ENCODE data around the gene SMYD2.

DNA sequence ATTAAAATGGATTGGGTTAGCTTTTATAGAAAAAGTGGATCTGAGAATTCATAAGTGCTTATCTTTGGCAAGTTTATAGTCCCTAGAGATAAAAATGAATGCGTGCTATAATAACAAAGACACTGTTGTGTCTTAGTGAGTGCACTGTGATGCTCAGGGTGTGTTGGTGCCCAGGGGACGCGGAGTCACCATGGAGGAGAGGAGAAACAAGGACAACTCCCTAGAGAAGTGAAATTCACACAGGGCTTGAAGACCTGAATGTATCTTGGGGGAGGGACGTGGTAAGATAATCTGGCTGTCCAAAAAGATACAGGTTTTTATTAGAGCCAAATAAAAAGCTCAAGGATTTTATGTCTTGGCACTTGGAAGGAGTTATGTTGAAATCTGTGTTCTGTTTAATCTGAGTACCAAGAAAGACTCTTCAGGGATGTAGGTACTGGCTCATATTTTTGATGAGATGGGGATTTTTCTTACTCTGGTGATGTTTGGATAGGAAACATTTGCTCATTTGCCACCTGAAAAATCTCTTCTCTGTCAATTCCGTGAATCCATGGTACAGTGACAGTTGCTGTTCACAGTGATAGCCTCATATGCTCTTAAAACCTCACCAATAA is 9.6 kb downstream of the SMYD2 start:
- TF ChIP-seq POLR2A (IDR thresholded peaks at IDR 0.05): no peak
- TF ChIP-seq, protein P1, sequence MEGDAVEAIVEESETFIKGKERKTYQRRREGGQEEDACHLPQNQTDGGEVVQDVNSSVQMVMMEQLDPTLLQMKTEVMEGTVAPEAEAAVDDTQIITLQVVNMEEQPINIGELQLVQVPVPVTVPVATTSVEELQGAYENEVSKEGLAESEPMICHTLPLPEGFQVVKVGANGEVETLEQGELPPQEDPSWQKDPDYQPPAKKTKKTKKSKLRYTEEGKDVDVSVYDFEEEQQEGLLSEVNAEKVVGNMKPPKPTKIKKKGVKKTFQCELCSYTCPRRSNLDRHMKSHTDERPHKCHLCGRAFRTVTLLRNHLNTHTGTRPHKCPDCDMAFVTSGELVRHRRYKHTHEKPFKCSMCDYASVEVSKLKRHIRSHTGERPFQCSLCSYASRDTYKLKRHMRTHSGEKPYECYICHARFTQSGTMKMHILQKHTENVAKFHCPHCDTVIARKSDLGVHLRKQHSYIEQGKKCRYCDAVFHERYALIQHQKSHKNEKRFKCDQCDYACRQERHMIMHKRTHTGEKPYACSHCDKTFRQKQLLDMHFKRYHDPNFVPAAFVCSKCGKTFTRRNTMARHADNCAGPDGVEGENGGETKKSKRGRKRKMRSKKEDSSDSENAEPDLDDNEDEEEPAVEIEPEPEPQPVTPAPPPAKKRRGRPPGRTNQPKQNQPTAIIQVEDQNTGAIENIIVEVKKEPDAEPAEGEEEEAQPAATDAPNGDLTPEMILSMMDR (IDR thresholded peaks at IDR 0.05): no peak

Measured in body of pancreas (tissue), 4 donors.